SU-DHL-6 (cell line): ENCODE data around the gene CCDC142.

Experiments used
- H2AFZ ChIP-seq: fragments of 200-600 bp; sonication (generic); 2 replicates; pipeline ENCODE4 v1.6.1; 2014; ENCODE audit warnings: low read depth, mild to moderate bottlenecking, moderate library complexity, mixed read lengths, antibody characterized with exemption, low read length; ENCODE audit not compliant: severe bottlenecking
- H3F3A ChIP-seq: fragments of 200-600 bp; shearing (Covaris generic); 2 replicates; pipeline ENCODE4 v1.6.0; 2016; ENCODE audit warnings: antibody characterized with exemption, mild to moderate bottlenecking; ENCODE audit not compliant: insufficient read depth
- H3K27ac ChIP-seq: fragments of 200-600 bp; sonication (generic); 2 replicates; pipeline ENCODE4 v1.5.1; 2016; ENCODE audit warnings: low read depth, mild to moderate bottlenecking, low read length, moderate library complexity, mixed read lengths
- H3K27me3 ChIP-seq: fragments of 200-600 bp; sonication (generic), shearing (Covaris generic); 2 replicates; pipeline ENCODE4 v1.6.0; 2014; ENCODE audit warnings: mild to moderate bottlenecking, low read length
- H3K36me3 ChIP-seq: fragments of 200-600 bp; sonication (generic); 2 replicates; pipeline ENCODE4 v1.6.1; 2014; ENCODE audit warnings: mild to moderate bottlenecking, low read length, mixed read lengths
- H3K4me2 ChIP-seq: fragments of 300-600, 200-600 bp; shearing (Covaris generic), sonication (generic); 2 replicates; pipeline ENCODE4 v1.6.0; 2014; ENCODE audit warnings: low read length, low read depth, mild to moderate bottlenecking; ENCODE audit not compliant: poor library complexity, severe bottlenecking
- H3K4me3 ChIP-seq: fragments of 200-600 bp; sonication (generic); 2 replicates; pipeline ENCODE4 v1.5.1; 2014; ENCODE audit warnings: antibody characterized with exemption, low read length, mild to moderate bottlenecking, mixed read lengths; ENCODE audit not compliant: insufficient read depth, poor library complexity, severe bottlenecking
- H3K79me2 ChIP-seq: fragments of 200-600 bp; sonication (generic); 2 replicates; pipeline ENCODE4 v1.6.1; 2014; ENCODE audit warnings: mild to moderate bottlenecking, low read length, moderate library complexity; ENCODE audit not compliant: insufficient read depth
- H3K9ac ChIP-seq: fragments of 200-600 bp; sonication (generic); 2 replicates; pipeline ENCODE4 v1.7.0; 2014; ENCODE audit warnings: mild to moderate bottlenecking, low read length
- H3K9me2 ChIP-seq: fragments of 200-600 bp; sonication (generic); replicated peaks from 2 replicates; pipeline ENCODE4 v1.6.1; 2014; ENCODE audit warnings: low read length; ENCODE audit not compliant: insufficient read depth
- H3K9me3 ChIP-seq: fragments of 200-600 bp; sonication (generic); 2 replicates; pipeline ENCODE4 v1.6.1; 2014; ENCODE audit warnings: low read length, mixed read lengths; ENCODE audit not compliant: insufficient read depth
- H4K20me1 ChIP-seq: fragments of 200-600 bp; sonication (generic); 2 replicates; pipeline ENCODE4 v1.6.1; 2014; ENCODE audit warnings: low read depth, mild to moderate bottlenecking, antibody characterized with exemption, low read length, moderate library complexity, mixed read lengths
- EZH2phosphoT487 ChIP-seq: fragments of 200-600 bp; sonication (generic), shearing (Covaris generic); conservative IDR thresholded peaks from 2 replicates; pipeline ENCODE4 v1.6.1; 2018; ENCODE audit warnings: mild to moderate bottlenecking, antibody characterized with exemption, low read length, moderate library complexity, mixed read lengths
- TF ChIP-seq, protein P1 (sequence below): fragments of 200-600 bp; sonication (generic); IDR thresholded peaks from one replicate; pipeline ENCODE4 v1.5.1; 2017; ENCODE audit warnings: antibody characterized with exemption, mild to moderate bottlenecking, low read length, moderate library complexity; ENCODE audit not compliant: insufficient read depth, poor library complexity, severe bottlenecking

CCDC142 gene

DNA sequence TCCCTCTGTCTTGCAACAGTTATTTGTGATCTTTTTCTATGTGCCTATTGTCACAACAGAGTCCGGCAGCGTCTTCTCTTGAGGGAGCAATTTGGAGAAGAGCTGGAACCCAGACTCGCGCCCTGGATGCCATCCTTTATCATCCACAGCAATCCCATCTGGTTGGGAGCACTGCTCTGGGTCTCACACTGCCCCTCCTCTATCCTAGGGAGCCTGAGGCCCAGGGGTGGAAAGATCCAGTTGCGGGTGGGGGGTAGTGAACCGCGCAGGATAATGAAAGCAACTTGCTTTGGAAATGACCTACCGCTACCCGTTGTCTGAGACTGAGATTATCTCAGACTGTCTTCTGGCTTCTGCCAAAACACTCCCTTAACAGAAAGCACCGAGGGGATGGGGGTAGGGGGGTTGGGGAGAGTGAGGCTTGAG is 23.8 kb downstream of the CCDC142 start:
- Histone ChIP-seq H3K27ac (no peak overlapping the region), H3F3A (peaks cover 14% of the 10 kb centered on the region)

GRCh38 chr2:74458132-74458937 is 24.5 kb downstream of the CCDC142 start, which contains the start of gene WBP1:
Gene WBP1 (plus strand): TSS chr2:74458438. CDS start chr2:74458603, 165 bp downstream.
- Histone ChIP-seq H3K27ac (peak within 1 kb of the TSS; percentile 87), H3K36me3 (no peaks in the 10 kb centered on the region; the same call in 1 of the 2 replicates), H3K4me2 (peak within 1 kb of the TSS; percentile 95), H3K27me3 (no peaks in the 10 kb centered on the region), H3K9me2 (no peaks in the 10 kb centered on the region), H3K4me3 (peak within 1 kb of the TSS; percentile 86), H3F3A (peaks cover 19% of the 10 kb centered on the region), H3K9ac (peak within 1 kb of the TSS; percentile 82), H4K20me1 (no peaks in the 10 kb centered on the region), H3K9me3 (no peaks in the 10 kb centered on the region), H2AFZ (peak within 1 kb of the TSS; percentile 90), H3K79me2 (0 out of 2 replicates have a peak, but pooled peaks cover 6% of the 10 kb centered on the region)
- no peak for TF ChIP-seq EZH2phosphoT487
- TF ChIP-seq, protein P1, sequence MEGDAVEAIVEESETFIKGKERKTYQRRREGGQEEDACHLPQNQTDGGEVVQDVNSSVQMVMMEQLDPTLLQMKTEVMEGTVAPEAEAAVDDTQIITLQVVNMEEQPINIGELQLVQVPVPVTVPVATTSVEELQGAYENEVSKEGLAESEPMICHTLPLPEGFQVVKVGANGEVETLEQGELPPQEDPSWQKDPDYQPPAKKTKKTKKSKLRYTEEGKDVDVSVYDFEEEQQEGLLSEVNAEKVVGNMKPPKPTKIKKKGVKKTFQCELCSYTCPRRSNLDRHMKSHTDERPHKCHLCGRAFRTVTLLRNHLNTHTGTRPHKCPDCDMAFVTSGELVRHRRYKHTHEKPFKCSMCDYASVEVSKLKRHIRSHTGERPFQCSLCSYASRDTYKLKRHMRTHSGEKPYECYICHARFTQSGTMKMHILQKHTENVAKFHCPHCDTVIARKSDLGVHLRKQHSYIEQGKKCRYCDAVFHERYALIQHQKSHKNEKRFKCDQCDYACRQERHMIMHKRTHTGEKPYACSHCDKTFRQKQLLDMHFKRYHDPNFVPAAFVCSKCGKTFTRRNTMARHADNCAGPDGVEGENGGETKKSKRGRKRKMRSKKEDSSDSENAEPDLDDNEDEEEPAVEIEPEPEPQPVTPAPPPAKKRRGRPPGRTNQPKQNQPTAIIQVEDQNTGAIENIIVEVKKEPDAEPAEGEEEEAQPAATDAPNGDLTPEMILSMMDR = no peak

More for the DNA sequence above, 23.8 kb downstream of the CCDC142 start:
- H3K36me3 ChIP-seq = no peaks in the 10 kb centered on the region; the same call in 1 of the 2 replicates
- no peak overlapping the region for H2AFZ ChIP-seq
- no peaks in the 10 kb centered on the region for H3K9me3 ChIP-seq
- peak overlapping the region; percentile 95 for H3K4me2 ChIP-seq
- no peaks in the 10 kb centered on the region for H3K9me2 ChIP-seq
- H3K27me3 ChIP-seq = no peaks in the 10 kb centered on the region
- no peaks in the 10 kb centered on the region for H4K20me1 ChIP-seq
- TF ChIP-seq EZH2phosphoT487 = no peak
- TF ChIP-seq, protein P1 = no peak
- peak overlapping the region; percentile 86 for H3K4me3 ChIP-seq
- peak overlapping the region; percentile 82 for H3K9ac ChIP-seq
- peaks cover 7% of the 10 kb centered on the region; the same call in 1 of the 2 replicates for H3K79me2 ChIP-seq

DNA sequence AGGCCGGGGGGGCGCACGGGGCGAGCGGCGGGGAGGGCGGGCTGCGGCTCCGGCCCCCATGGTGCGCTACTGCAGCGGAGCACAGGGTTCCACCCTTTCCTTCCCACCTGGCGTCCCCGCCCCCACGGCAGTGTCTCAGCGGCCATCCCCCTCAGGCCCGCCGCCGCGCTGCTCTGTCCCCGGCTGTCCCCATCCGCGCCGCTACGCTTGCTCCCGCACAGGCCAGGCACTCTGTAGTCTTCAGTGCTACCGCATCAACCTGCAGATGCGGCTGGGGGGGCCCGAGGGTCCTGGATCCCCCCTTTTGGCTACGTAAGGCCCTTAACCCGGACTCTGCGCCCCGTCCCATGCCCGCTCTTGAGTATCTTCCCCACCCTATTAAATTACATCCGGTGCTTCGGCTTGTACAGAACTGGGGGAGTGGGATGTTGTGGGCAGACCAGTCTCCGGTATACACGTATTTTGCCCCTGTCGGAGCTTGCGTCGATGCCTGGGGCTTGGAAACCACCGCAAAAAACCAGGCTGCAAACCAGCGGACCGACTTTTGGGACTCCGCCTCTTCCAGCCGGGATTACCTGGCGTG is 25.2 kb downstream of the CCDC142 start:
- peak overlapping the region; percentile 87 for H3K27ac ChIP-seq
- no peaks in the 10 kb centered on the region for H3K9me3 ChIP-seq
- no peaks in the 10 kb centered on the region for H3K27me3 ChIP-seq
- no peaks in the 10 kb centered on the region; the same call in 1 of the 2 replicates for H3K36me3 ChIP-seq
- peak overlapping the region; percentile 86 for H3K4me2 ChIP-seq
- H3K9me2 ChIP-seq = no peaks in the 10 kb centered on the region
- H3F3A ChIP-seq = peaks cover 25% of the 10 kb centered on the region
- no peak for TF ChIP-seq EZH2phosphoT487
- TF ChIP-seq, protein P1 = no peak
- 0 out of 2 replicates have a peak, but pooled peaks cover 6% of the 10 kb centered on the region for H3K79me2 ChIP-seq
- peak overlapping the region; percentile 64 for H3K4me3 ChIP-seq
- peak overlapping the region; percentile 77 for H3K9ac ChIP-seq
- peak overlapping the region; percentile 90 for H2AFZ ChIP-seq
- H4K20me1 ChIP-seq = no peaks in the 10 kb centered on the region
